GM12801 (cell line): ENCODE results near the gene GRID2IP.

Experiments used
- CTCF ChIP-seq: IDR thresholded peaks from one replicate; pipeline ENCODE4 v1.5.1; 2011; ENCODE audit warnings: control low read depth; ENCODE audit not compliant: insufficient read length; ENCODE audit errors: extremely low read depth

Gene GRID2IP

DNA sequence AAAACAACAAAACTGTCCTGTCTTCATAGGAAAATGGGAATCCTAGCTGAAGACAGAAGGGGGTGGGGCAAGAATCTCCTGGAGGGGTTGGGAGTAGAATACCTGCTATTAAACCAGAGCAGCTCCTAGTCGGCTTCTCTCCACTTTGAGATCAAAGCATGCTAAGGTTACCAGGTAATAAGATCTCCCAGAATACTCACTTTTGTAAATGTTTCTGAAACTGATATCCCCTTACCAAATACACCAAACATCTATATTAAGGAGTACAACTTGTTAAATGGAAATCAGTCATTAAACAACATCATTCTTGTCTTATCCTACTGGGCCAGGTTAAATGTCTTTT is 74.0 kb downstream of the GRID2IP start:
- no peak for TF ChIP-seq CTCF

DNA sequence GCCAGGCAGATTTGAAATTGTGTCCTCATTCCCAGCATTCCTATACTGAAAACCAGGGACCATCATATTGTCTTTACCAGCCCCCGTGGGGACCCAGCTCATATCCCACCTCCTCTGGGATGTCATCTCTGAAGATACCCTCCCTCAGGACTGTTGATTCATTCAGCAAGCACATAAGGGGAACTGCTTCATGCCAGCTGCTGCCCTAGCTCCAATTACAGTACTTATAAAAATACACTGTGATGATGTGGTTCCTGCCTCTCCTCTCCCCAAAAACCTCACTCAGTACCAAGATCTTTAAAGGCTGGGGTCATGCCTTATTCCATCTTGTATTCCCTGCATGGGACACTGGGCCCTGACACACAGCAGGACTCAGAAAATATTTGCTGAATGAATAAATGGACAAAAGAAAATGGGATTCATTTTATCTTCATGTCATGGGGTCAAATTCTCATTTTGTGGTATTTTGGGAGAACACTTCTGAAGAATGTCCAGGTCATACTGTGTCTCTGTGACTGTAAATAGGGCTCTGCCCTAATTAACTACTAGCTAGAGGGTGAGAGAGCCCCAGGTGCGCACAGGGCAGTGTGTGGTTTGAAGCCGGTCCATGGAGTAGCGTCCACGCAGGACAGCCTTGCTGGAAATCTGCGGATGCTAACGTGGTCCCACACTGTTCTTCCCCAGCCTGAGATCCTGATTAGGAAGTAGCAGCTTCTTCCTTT is 74.5 kb downstream of the GRID2IP start:
- TF ChIP-seq CTCF: no peak

DNA sequence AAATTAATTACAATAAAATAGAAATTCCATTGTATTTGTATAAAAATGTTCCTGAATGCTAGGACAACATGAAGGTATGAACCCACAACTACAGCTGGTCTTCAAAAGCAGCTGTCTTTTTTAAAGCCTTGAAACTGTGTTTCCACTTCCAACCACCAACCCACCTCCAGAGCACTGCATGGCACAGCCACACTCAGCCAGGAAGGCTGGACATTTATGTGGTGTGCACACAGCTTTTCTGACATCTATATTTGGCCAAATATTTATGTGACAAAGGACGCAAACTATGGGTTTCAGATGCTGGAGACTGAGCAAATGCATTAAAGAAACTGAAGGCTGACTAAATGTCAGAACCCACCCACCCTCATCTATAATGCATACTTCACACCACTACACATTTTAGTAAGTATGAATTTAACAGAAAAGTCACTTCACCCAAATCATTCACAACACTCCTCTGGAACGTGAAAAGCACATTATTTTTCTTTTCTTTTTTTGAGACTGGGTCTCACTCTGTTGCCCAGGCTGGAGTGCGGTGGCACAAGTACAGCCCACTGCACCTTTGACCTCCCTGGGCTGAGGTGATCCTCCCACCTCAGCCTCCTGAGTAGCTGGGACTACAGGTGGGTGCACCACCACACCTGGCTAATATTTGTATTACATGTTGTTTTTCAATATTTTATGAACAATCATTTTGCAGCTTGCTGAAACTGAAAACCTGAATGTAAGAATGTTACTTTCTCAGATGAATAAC is 75.7 kb downstream of the GRID2IP start:
- no peak for TF ChIP-seq CTCF

- TF ChIP-seq CTCF: no peak
These were observed 85.4 kb downstream of the GRID2IP start for GRCh38 chr7:6465862-6466261.

GRCh38 chr7:6461946-6462550 is 89.2 kb downstream of the GRID2IP start:
- TF ChIP-seq CTCF: no peak

DNA sequence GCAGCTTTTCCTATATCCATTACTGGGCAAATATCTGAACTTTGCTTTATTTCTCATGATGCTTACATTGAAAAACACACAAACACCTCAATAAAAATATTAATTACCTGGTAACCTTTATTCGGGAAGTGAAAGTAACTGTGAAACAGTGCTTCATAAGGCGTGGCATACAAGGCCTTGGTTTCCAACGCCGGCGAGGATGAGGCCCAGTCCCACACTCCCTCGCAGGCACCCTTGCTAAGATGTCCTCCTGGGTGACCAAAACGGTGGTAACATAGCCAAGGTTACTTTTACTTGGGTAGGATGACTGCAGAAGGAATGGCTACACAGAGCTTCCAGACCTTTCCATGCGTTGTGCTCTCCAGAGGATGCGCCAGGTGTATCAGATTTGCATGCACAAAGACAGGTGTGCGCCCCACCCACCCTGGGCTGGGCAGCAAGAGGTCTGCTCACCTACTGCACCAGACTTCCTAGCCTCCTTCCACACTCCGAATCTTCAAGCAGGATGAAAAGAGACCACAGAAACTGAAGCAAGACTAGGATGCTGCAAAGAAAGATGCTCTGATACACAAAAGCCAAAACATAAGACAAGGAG is 90.2 kb downstream of the GRID2IP start:
- no peak for TF ChIP-seq CTCF

- no peak for TF ChIP-seq CTCF
These were observed 91.0 kb downstream of the GRID2IP start for GRCh38 chr7:6460303-6460702.
